Activated naive CD8-positive, alpha-beta T cell (primary cell): ENCODE data around the gene CBLN4.

ENCODE experiments used
- H3K27ac Mint-ChIP-seq: one replicate; pipeline ENCODE4 v1.8.0; 2021; ENCODE audit warnings: mixed read lengths
- H3K27me3 Mint-ChIP-seq: one replicate; pipeline ENCODE4 v1.8.0; 2021; ENCODE audit warnings: mixed read lengths
- H3K36me3 Mint-ChIP-seq: one replicate; pipeline ENCODE4 v1.8.0; 2021; ENCODE audit warnings: mixed read lengths
- H3K4me1 Mint-ChIP-seq: one replicate; pipeline ENCODE4 v1.8.0; 2021; ENCODE audit warnings: low read depth, mixed read lengths
- H3K4me3 Mint-ChIP-seq: one replicate; pipeline ENCODE4 v1.8.0; 2021; ENCODE audit warnings: mild to moderate bottlenecking, mixed read lengths
- H3K9me3 Mint-ChIP-seq: one replicate; pipeline ENCODE4 v1.8.0; 2021; ENCODE audit warnings: low read depth, mixed read lengths

CBLN4 gene

GRCh38 chr20:56005389-56005715, at the start of gene CBLN4:
Gene CBLN4, minus strand, starts transcription at chr20:56005519. Its CDS starts 1,348 bp downstream, at chr20:56004171.
- Mint-ChIP-seq H3K36me3 (peaks cover 2% of the 10 kb centered on the region), H3K4me1 (no peaks in the 10 kb centered on the region), H3K4me3 (no peak within 1 kb of the TSS), H3K27me3 (peaks cover 20% of the 10 kb centered on the region), H3K27ac (no peak within 1 kb of the TSS), H3K9me3 (no peaks in the 10 kb centered on the region)

- Mint-ChIP-seq H3K4me1 (no peaks in the 10 kb centered on the region), H3K27me3 (peaks cover 2% of the 10 kb centered on the region), H3K9me3 (peaks cover 2% of the 10 kb centered on the region), H3K4me3 (no peak overlapping the region), H3K27ac (no peak overlapping the region), H3K36me3 (no peaks in the 10 kb centered on the region)
Observed at GRCh38 chr20:56043227-56043626, 37.9 kb upstream of the CBLN4 start.

GRCh38 chr20:56032251-56032650, 26.9 kb upstream of the CBLN4 start:
- Mint-ChIP-seq H3K4me1 (no peaks in the 10 kb centered on the region), H3K27me3 (no peaks in the 10 kb centered on the region), H3K9me3 (peaks cover 17% of the 10 kb centered on the region), H3K4me3 (no peak overlapping the region), H3K36me3 (no peaks in the 10 kb centered on the region), H3K27ac (no peak overlapping the region)

DNA sequence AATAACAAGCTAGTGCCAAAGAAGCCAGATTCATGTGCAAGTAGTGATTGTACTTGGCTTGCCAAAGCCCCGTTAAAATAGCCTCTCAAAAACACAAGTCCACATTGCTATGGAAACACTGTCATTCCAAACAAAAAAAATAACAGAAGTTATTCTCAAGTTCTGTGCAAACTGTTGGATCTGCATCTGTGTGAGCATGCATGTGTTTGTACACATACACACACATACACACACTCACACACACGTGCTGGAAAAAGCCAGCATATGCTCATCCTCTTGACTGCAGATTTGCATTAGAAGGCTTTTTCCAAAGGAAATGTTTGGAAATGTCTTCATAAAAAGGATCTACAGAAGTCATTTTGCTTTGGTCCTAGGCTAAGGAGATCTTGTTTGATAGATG, 13.4 kb upstream of the CBLN4 start:
- Mint-ChIP-seq H3K27ac (no peak overlapping the region), H3K9me3 (peaks cover 12% of the 10 kb centered on the region), H3K27me3 (no peaks in the 10 kb centered on the region), H3K4me1 (no peaks in the 10 kb centered on the region), H3K36me3 (no peaks in the 10 kb centered on the region), H3K4me3 (no peak overlapping the region)

DNA sequence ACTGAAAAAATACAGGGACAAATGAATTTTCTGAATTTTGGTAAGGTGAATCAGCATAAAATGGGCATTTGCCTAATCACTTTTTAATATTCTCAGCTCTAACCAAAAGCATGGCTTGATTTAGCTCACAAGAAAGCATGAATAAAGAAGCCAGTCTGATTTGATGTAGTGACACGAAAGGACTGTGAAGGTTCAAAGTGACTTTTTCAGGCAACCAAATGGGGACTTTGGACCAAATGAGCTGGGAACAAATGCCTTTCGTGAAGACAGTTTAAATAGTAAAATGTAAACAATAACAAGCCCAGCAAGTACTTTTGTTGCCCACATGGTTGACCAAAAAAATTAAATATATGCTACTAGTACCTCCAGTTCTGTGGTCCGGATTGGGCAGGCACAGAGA, 12.9 kb upstream of the CBLN4 start:
- peaks cover 8% of the 10 kb centered on the region for H3K9me3 Mint-ChIP-seq
- H3K27me3 Mint-ChIP-seq: no peaks in the 10 kb centered on the region
- H3K36me3 Mint-ChIP-seq: no peaks in the 10 kb centered on the region
- no peak overlapping the region for H3K4me3 Mint-ChIP-seq
- no peak overlapping the region for H3K27ac Mint-ChIP-seq
- H3K4me1 Mint-ChIP-seq: no peaks in the 10 kb centered on the region

- no peaks in the 10 kb centered on the region for H3K36me3 Mint-ChIP-seq
- H3K27me3 Mint-ChIP-seq: no peaks in the 10 kb centered on the region
- no peaks in the 10 kb centered on the region for H3K4me1 Mint-ChIP-seq
- no peak overlapping the region for H3K27ac Mint-ChIP-seq
- no peak overlapping the region for H3K4me3 Mint-ChIP-seq
- H3K9me3 Mint-ChIP-seq: peaks cover 3% of the 10 kb centered on the region
Observed at GRCh38 chr20:56017560-56017959, 12.2 kb upstream of the CBLN4 start.

GRCh38 chr20:56014998-56015397, 9.7 kb upstream of the CBLN4 start:
- Mint-ChIP-seq H3K9me3 (no peaks in the 10 kb centered on the region), H3K4me1 (no peaks in the 10 kb centered on the region), H3K4me3 (no peak overlapping the region), H3K36me3 (no peaks in the 10 kb centered on the region), H3K27me3 (peaks cover 1% of the 10 kb centered on the region), H3K27ac (no peak overlapping the region)

GRCh38 chr20:56014151-56014550, 8.8 kb upstream of the CBLN4 start:
- H3K27ac Mint-ChIP-seq: no peak overlapping the region
- H3K4me1 Mint-ChIP-seq: no peaks in the 10 kb centered on the region
- H3K36me3 Mint-ChIP-seq: no peaks in the 10 kb centered on the region
- peaks cover 1% of the 10 kb centered on the region for H3K27me3 Mint-ChIP-seq
- no peak overlapping the region for H3K4me3 Mint-ChIP-seq
- no peaks in the 10 kb centered on the region for H3K9me3 Mint-ChIP-seq

- Mint-ChIP-seq H3K9me3 (no peaks in the 10 kb centered on the region), H3K4me3 (no peak overlapping the region), H3K4me1 (no peaks in the 10 kb centered on the region), H3K27ac (no peak overlapping the region), H3K36me3 (peaks cover 2% of the 10 kb centered on the region), H3K27me3 (peaks cover 20% of the 10 kb centered on the region)
Observed at GRCh38 chr20:56004611-56005388, 519 bp downstream of the CBLN4 start.

GRCh38 chr20:56004007-56004406, 1.3 kb downstream of the CBLN4 start:
- H3K4me3 Mint-ChIP-seq: no peak overlapping the region
- H3K27me3 Mint-ChIP-seq: peaks cover 20% of the 10 kb centered on the region

DNA sequence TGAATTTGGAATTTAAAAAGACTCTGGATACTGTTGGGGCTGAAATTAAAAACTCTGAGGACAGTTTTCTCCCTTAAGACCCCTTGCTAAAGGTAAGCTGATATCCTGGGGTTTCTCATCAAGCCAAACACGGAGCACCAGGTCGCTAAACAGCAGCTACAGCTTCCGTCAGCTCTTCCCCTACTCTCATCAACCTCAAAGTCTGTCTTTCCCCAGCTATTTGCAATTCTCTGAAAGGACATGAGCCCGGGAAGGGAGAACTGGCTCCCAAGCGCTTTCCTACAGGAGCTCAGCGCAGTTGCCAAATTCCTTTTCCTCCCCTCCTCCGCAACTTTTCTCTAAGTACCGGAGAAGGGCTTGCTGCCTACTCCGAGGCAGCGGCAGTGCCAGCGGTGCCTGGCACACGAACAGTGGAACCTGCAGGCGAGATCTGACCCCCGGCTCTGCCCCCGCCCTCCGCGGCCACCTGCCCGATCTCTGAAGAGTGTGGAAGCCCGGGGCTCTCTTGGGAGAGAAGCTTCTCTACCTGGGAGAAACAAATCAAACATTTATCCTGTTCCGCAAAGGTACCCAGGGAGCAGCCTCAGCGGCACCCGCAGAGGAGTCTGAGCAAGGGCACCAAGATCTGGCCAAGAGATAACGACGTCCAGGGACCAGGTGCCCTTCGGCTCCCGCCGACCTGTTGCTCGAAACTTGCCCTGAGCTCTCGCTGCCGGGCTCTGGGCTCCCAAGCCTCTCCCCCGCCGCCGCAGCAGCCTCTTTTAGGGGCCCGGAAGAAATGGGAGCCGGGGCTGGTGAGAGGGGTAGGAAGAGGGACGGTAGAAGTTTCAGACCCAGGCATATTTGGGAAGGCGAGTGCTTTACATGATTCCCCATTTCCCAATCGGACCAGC, 2.2 kb downstream of the CBLN4 start:
- Mint-ChIP-seq H3K4me3 (no peak overlapping the region), H3K27ac (no peak overlapping the region), H3K27me3 (peaks cover 20% of the 10 kb centered on the region)

More at GRCh38 chr20:56004007-56004406, 1.3 kb downstream of the CBLN4 start:
- Mint-ChIP-seq H3K36me3 (peaks cover 2% of the 10 kb centered on the region), H3K9me3 (no peaks in the 10 kb centered on the region), H3K4me1 (no peaks in the 10 kb centered on the region), H3K27ac (no peak overlapping the region)

DNA sequence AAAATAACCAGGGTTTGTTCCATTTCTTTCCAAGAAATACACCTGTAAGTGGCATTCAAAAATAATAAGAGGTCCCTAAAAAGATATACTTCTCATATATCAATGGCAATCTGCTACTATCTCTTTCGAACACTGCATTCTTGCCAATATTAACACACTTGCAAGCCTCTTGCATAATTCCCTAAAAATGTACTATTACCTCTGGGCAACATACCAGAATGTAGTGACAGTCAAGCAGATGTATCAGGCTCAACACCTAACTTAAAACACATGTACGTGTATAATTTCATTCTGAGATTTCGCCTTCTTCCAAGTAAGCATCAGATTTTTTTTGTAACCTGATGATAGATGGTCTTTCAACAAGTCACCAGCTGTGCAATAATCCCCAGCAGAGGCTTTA, 3.4 kb downstream of the CBLN4 start:
- H3K36me3 Mint-ChIP-seq: peaks cover under 1% of the 10 kb centered on the region

More for the DNA sequence above, 2.2 kb downstream of the CBLN4 start:
- Mint-ChIP-seq H3K4me1 (no peaks in the 10 kb centered on the region), H3K36me3 (peaks cover 2% of the 10 kb centered on the region), H3K9me3 (no peaks in the 10 kb centered on the region)

GRCh38 chr20:56001106-56001785, 4.1 kb downstream of the CBLN4 start:
- H3K4me3 Mint-ChIP-seq: no peak overlapping the region
- H3K36me3 Mint-ChIP-seq: no peaks in the 10 kb centered on the region
- peaks cover 15% of the 10 kb centered on the region for H3K27me3 Mint-ChIP-seq
- no peaks in the 10 kb centered on the region for H3K9me3 Mint-ChIP-seq
- H3K27ac Mint-ChIP-seq: no peak overlapping the region
- H3K4me1 Mint-ChIP-seq: no peaks in the 10 kb centered on the region

More for the DNA sequence above, 3.4 kb downstream of the CBLN4 start:
- no peak overlapping the region for H3K4me3 Mint-ChIP-seq
- no peaks in the 10 kb centered on the region for H3K9me3 Mint-ChIP-seq
- peaks cover 17% of the 10 kb centered on the region for H3K27me3 Mint-ChIP-seq
- no peak overlapping the region for H3K27ac Mint-ChIP-seq
- no peaks in the 10 kb centered on the region for H3K4me1 Mint-ChIP-seq

DNA sequence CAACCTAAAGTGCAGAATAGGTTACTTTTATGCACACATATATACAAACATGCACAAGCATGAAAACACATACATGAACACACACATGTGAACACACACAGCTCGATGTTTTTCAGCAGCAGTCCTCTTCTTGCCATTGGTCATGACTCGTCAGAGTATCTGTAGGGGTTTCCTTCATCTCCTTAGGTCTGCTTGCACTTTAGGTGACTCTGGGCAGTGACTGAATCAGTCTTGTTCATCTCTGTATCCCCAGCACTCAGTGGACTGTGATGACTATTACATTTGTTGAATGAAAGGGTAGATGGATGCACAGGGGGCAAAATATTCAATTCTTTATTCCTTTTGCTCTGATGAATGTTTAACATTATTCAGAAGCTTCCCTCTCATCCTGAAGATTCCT, 26.8 kb downstream of the CBLN4 start:
- peaks cover 2% of the 10 kb centered on the region for H3K27me3 Mint-ChIP-seq
- no peak overlapping the region for H3K27ac Mint-ChIP-seq
- H3K36me3 Mint-ChIP-seq: no peaks in the 10 kb centered on the region
- no peak overlapping the region for H3K4me3 Mint-ChIP-seq
- H3K9me3 Mint-ChIP-seq: peaks cover 9% of the 10 kb centered on the region
- H3K4me1 Mint-ChIP-seq: no peaks in the 10 kb centered on the region
